Non-pigmented ciliary epithelial cell (primary cell): ENCODE data around the gene SSBP3.
"Not testable (repeated sequence)": the region's sequence is repeated elsewhere in the genome, so short reads cannot be mapped to it uniquely, and the experiment has no call there.

Experiments used
- DNase-seq: peaks from one replicate; pipeline ENCODE4 v3.0.0-alpha.2; 2010; ENCODE audit warnings: low read depth

Gene SSBP3

GRCh38 chr1:54348700-54349021 is 57.5 kb downstream of the SSBP3 start:
- DNase-seq: no peak

GRCh38 chr1:54347955-54348699 is 58.1 kb downstream of the SSBP3 start:
- DNase-seq: no peak

- no peak for DNase-seq
Measured at GRCh38 chr1:54347261-54347954, 58.8 kb downstream of the SSBP3 start.

GRCh38 chr1:54345548-54345947 is 60.6 kb downstream of the SSBP3 start:
- DNase-seq: not testable (repeated sequence)

GRCh38 chr1:54345116-54345515 is 61.1 kb downstream of the SSBP3 start:
- DNase-seq: no peak

- no peak for DNase-seq
Measured at GRCh38 chr1:54342742-54343687, 63.2 kb downstream of the SSBP3 start.

- DNase-seq: no peak
Measured at GRCh38 chr1:54342288-54342687, 63.9 kb downstream of the SSBP3 start.

- no peak for DNase-seq
Measured at GRCh38 chr1:54341763-54342162, 64.4 kb downstream of the SSBP3 start.

- DNase-seq: no peak
Measured at GRCh38 chr1:54340878-54341277, 65.3 kb downstream of the SSBP3 start.

GRCh38 chr1:54340434-54340833 is 65.8 kb downstream of the SSBP3 start:
- DNase-seq: no peak

- no peak for DNase-seq
Measured at GRCh38 chr1:54339126-54339525, 67.1 kb downstream of the SSBP3 start.

GRCh38 chr1:54338464-54338863 is 67.7 kb downstream of the SSBP3 start:
- no peak for DNase-seq

- no peak for DNase-seq
Measured at GRCh38 chr1:54337928-54338327, 68.3 kb downstream of the SSBP3 start.

- no peak for DNase-seq
Measured at GRCh38 chr1:54337034-54337433, 69.2 kb downstream of the SSBP3 start.

GRCh38 chr1:54336116-54336515 is 70.1 kb downstream of the SSBP3 start:
- DNase-seq: no peak

- DNase-seq: peak; percentile 71
Measured at GRCh38 chr1:54335755-54336108, 70.5 kb downstream of the SSBP3 start.

GRCh38 chr1:54335011-54335754 is 71.0 kb downstream of the SSBP3 start:
- DNase-seq: no peak

GRCh38 chr1:54332781-54333585 is 73.2 kb downstream of the SSBP3 start:
- no peak for DNase-seq

GRCh38 chr1:54331843-54332463 is 74.2 kb downstream of the SSBP3 start:
- no peak for DNase-seq

GRCh38 chr1:54331091-54331772 is 75.0 kb downstream of the SSBP3 start:
- no peak for DNase-seq
